Measurements from ENCODE around the gene PIGP.

The PIGP gene

DNA sequence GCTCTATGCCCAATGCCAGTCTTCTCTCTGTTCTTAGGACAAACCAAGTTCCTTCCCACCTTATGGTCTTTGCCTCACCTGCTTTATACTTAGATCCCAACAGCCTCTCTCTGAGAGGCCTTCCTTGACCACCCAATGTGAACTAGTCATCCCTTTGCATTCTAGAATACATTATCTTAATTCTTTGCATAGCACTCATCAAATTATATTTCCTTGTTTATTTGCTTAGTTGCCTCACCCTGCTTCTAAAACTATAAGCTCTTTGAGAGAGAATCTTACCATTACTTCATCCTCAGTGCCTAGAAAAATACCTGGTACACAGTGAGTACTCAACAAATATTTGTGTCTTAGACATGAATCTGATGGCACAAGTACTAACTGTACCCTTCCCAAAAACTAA lies 8.0 kb downstream of the PIGP start:
- no peak overlapping the region; the same call in 1 of the 2 replicates for H3K27ac ChIP-seq
- TF ChIP-seq ZFX (IDR thresholded peaks at IDR 0.05; ENCODE audit: borderline replicate concordance): no peak
- TF ChIP-seq, protein P1, sequence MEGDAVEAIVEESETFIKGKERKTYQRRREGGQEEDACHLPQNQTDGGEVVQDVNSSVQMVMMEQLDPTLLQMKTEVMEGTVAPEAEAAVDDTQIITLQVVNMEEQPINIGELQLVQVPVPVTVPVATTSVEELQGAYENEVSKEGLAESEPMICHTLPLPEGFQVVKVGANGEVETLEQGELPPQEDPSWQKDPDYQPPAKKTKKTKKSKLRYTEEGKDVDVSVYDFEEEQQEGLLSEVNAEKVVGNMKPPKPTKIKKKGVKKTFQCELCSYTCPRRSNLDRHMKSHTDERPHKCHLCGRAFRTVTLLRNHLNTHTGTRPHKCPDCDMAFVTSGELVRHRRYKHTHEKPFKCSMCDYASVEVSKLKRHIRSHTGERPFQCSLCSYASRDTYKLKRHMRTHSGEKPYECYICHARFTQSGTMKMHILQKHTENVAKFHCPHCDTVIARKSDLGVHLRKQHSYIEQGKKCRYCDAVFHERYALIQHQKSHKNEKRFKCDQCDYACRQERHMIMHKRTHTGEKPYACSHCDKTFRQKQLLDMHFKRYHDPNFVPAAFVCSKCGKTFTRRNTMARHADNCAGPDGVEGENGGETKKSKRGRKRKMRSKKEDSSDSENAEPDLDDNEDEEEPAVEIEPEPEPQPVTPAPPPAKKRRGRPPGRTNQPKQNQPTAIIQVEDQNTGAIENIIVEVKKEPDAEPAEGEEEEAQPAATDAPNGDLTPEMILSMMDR (IDR thresholded peaks at IDR 0.05): no peak

DNA sequence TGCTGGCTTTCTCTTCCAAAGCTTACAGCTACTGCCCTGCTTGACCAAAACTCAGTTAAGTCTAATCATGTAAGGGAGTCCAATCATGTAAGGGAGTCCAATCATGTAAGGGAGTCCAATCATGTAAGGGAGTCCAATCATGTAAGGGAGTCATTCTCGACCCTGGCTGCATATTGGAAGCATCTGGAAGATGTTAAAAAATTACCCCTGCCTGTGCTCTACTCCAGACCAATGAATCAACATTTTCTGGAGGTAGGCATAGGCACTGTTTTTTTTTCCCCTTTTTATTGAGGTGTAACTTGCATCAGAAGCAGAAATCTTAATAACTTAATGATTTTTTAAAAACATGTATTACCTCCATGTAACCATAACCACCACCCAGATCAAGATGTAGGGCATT lies 9.4 kb downstream of the PIGP start:
- no peak overlapping the region for H3K27ac ChIP-seq
- TF ChIP-seq, protein P1 (IDR thresholded peaks at IDR 0.05): no peak
- TF ChIP-seq ZFX (IDR thresholded peaks at IDR 0.05; ENCODE audit: borderline replicate concordance): no peak

DNA sequence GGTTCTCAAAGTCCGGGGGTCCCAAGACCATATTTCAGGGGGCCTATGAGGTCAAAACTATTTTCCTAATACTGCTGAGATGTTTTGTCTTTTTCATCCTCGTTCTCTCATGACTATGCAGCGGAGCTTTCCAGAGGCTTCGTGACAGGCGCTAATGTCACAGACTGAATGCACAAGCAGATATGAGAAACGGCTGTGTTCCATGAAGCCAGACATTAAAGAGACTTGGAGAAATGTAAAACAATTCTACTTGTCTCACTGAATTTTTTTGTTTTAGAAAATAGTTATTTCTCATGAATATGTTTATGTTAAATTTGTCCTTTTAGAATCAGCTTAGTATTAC lies 10.3 kb downstream of the PIGP start:
- TF ChIP-seq ZFX (IDR thresholded peaks at IDR 0.05; ENCODE audit: borderline replicate concordance): no peak
- TF ChIP-seq, protein P1 (IDR thresholded peaks at IDR 0.05): no peak

DNA sequence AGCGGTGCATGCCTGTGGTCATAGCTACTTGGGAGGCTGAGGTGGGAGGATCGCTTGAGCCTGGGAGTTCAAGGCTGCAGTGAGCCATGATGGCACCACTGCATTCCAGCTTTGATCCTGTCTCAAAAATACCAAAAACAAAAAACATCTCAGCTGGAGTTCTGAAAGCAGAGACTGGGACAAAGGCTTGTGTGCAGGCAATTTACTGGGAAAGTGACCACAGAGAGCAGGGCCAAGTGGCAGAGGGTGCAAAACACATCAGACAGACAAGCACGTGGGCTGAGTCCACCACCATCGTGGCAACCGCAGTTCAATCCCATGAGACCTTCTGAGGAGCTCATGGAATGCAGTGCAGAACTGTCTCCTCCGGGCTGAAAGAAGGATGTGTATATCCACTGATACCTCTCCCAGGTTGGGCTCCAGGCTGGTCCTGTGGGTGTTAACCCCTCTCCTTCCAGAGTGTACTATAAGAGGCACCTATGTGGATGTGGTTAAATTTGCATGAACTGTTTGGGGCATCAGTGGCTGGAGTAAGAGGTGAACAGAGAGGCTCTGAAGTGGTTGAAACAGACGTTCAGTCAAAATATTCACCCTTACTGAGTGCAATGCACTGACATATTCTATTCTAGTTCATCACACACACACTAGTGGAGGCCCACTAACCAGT lies 10.8 kb downstream of the PIGP start:
- H3K27ac ChIP-seq: no peak overlapping the region
- no peak for TF ChIP-seq ZFX (IDR thresholded peaks at IDR 0.05; ENCODE audit: borderline replicate concordance)
- TF ChIP-seq, protein P1 (IDR thresholded peaks at IDR 0.05): no peak

More for the DNA sequence above, 10.3 kb downstream of the PIGP start:
- H3K27ac ChIP-seq: no peak overlapping the region

DNA sequence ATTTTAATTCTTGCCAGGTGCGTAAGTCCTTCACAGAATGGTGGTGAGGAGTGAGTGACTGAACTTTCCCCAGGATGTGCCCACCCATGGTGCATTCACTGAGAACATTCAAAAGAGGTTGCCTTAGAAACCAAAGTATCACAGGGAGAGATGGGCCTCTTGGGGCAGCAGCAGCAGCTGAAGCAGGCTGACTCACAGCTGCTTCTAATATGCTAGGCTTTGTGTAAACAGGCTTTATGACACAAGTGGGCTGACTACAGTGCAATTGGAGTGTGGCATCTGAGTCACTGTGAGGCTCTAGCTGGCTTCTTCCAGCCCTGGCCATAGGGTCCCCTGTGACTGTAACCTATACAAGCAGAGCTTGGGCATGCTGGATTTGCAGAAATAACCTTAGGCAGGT lies 12.6 kb downstream of the PIGP start:
- H3K27ac ChIP-seq: no peak overlapping the region
- TF ChIP-seq ZFX (IDR thresholded peaks at IDR 0.05; ENCODE audit: borderline replicate concordance): no peak
- TF ChIP-seq, protein P1 (IDR thresholded peaks at IDR 0.05): no peak

DNA sequence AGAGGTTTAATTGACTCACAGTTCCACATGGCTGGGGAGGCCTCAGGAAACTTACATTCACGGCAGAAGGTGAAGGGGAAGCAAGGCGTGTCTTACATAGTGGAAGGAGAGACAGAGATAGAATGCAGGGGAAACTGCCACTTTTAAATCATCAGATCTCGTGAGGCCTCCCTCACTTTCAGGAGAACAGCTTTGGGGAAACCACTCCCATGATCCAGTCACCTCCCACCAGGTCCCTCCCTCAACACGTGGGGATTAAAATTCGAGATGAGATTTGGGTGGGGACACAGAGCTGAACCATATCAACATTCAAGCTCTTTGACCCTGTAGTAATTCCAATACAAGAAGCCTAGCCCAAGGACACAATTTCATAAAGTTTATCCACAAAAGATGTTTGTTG lies 13.7 kb downstream of the PIGP start:
- TF ChIP-seq ZFX (IDR thresholded peaks at IDR 0.05; ENCODE audit: borderline replicate concordance): no peak
- H3K27ac ChIP-seq: no peak overlapping the region

DNA sequence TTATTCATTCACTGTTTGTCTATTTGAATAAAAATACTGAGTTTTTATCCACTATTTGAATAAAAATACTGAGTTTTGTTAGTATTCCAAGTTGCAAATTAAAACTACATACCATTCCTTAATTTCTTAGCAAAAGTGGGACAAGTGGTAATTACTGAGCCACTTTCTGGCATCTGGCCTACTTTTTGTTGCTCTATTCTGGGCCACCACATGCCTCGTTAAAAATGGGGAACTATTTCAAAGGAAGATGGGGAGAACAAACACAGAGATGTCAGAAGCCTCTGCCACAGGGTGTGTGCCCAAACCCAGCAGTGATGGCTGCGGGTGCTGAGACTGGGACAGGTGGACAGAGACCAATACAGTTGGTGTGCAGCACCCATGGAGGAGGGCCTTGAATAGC lies 14.6 kb downstream of the PIGP start:
- no peak overlapping the region for H3K27ac ChIP-seq
- TF ChIP-seq, protein P1 (IDR thresholded peaks at IDR 0.05): no peak
- no peak for TF ChIP-seq ZFX (IDR thresholded peaks at IDR 0.05; ENCODE audit: borderline replicate concordance)

DNA sequence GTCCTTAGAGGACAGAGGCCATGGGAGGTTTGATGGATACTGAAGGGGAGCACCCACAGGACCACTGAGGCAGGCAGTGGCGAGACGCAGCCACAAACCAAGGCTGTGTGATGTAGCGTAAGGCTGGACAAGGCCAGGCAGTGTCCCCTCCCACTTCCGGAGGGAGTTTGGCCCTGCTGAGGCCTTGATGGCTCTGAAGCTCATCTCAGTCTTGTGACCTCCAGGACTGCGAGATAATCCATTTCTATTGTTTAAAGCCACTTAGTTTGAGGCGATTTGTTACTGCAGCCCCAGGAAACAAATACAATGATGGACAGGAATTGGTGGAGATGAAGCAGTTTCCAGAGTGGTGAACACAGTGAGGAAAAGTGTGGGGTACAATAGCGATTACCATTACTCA lies 15.3 kb downstream of the PIGP start:
- no peak overlapping the region for H3K27ac ChIP-seq
- TF ChIP-seq, protein P1 (IDR thresholded peaks at IDR 0.05): no peak
- no peak for TF ChIP-seq ZFX (IDR thresholded peaks at IDR 0.05; ENCODE audit: borderline replicate concordance)
